K562 (cell line): ENCODE data around the gene CEP43. TPM values are rescaled to one million over a fixed set of nuclear protein-coding genes. Genes with fewer than 3 reads are reported as not detected.

ENCODE experiments used
- ATAC-seq: fragments of 200-7000 bp; cut with Tn5 transposase; 3 replicates; pipeline ENCODE4 v1.9.1; 2020; ENCODE audit warnings: moderate library complexity
- Bru-seq: library from RNA; stranded (reverse); fragments of 400-500 nt; gene quantifications from one replicate; lab custom pipeline; 2021; lab: Mats Ljungman, UMichigan
- BruChase-seq, 2 experiments: library from RNA; stranded (reverse); fragments of 400-500 nt; gene quantifications; one replicate each; lab custom pipeline; 2021; lab: Mats Ljungman, UMichigan
- BruUV-seq: library from RNA; stranded (reverse); fragments of 400-500 nt; replicated peaks from 2 replicates; lab custom pipeline; 2021; lab: Mats Ljungman, UMichigan
- CTCF ChIA-PET: fragments of 300-600 bp; formaldehyde crosslinking; extraction: SDS; loops from one replicate; lab custom pipeline; 2021; ENCODE audit warnings: low intra/inter-chr PET ratio; lab: Yijun Ruan, JAX
- POLR2A ChIA-PET: fragments of 300-600, 350-650 bp; sonication (Branson Sonifier 250); formaldehyde crosslinking; extraction: SDS; loops from one replicate; lab custom pipeline; 2021; ENCODE audit warnings: antibody characterized with exemption, inconsistent platforms; lab: Yijun Ruan, JAX
- DNase-seq, 4 experiments: peaks; one replicate each; pipeline versions ENCODE4 v3.0.0 to v3.0.0-alpha.2; 2011 to 2018; ENCODE audit warnings: low spot score in 3 of 4, mixed read lengths in 3 of 4; ENCODE audit errors: extremely low read depth in 1 of 4
- FAIRE-seq: peaks from 2 replicates; lab custom pipeline; 2011; peaks lifted over from hg19 to GRCh38; lab: Jason Lieb, UNC
- H2AFZ ChIP-seq: 2 replicates; pipeline ENCODE4 v1.6.0; 2011; ENCODE audit warnings: low read depth, low read length, control low read depth, inconsistent platforms
- H3K27ac ChIP-seq: fragments of 200-600 bp; 3 replicates; pipeline ENCODE4 v1.8.0; 2011; ENCODE audit warnings: low read depth, mild to moderate bottlenecking, control low read depth, inconsistent platforms, low read length, moderate library complexity, mixed read lengths; ENCODE audit errors: extremely low read depth
- H3K27me3 ChIP-seq, 2 experiments: fragments of 300-600 bp in 1 of 2; 2 replicates in 1 of 2; 3 replicates in 1 of 2; pipeline versions ENCODE4 v1.6.0 to v1.8.0; 2011; ENCODE audit warnings: inconsistent platforms in 2 of 2, low read length in 2 of 2, mild to moderate bottlenecking in 1 of 2, mixed read lengths in 1 of 2, moderate library complexity in 1 of 2; ENCODE audit not compliant: control insufficient read depth in 2 of 2, insufficient read depth in 2 of 2
- H3K36me3 ChIP-seq: fragments of 300-600 bp; 3 replicates; pipeline ENCODE4 v1.8.0; 2011; ENCODE audit warnings: mild to moderate bottlenecking, low read length, inconsistent platforms; ENCODE audit not compliant: control insufficient read depth, insufficient read depth
- H3K4me1 ChIP-seq, 2 experiments: fragments of 200-600 bp in 1 of 2; replicated peaks in 1 of 2; 2 replicates in 1 of 2; 3 replicates in 1 of 2; pipeline versions ENCODE4 v1.5.1 to v1.8.0; 2011; ENCODE audit warnings: inconsistent platforms in 2 of 2, low read length in 2 of 2, mild to moderate bottlenecking in 1 of 2, mixed read lengths in 1 of 2, moderate library complexity in 1 of 2; ENCODE audit not compliant: control insufficient read depth in 2 of 2, insufficient read depth in 2 of 2
- H3K4me2 ChIP-seq: 2 replicates; pipeline ENCODE4 v1.6.1; 2011; ENCODE audit warnings: low read length, control low read depth, inconsistent platforms, mixed read lengths; ENCODE audit not compliant: insufficient read depth
- H3K4me3 ChIP-seq: fragments of 200-600 bp; sonication (generic), shearing (Covaris generic); 2 replicates; pipeline ENCODE4 v1.5.1; 2016; ENCODE audit warnings: control low read depth, inconsistent platforms
- H3K79me2 ChIP-seq: fragments of 200-600 bp; 3 replicates; pipeline ENCODE4 v1.8.0; 2011; ENCODE audit warnings: low read length, inconsistent platforms; ENCODE audit not compliant: control insufficient read depth, insufficient read depth
- H3K9ac ChIP-seq, 2 experiments: 2 replicates each; pipeline versions ENCODE4 v1.6.0 to v1.6.1; 2011; ENCODE audit warnings: low read depth in 2 of 2, low read length in 2 of 2, control low read depth in 1 of 2, inconsistent platforms in 1 of 2, mild to moderate bottlenecking in 1 of 2, mixed read lengths in 1 of 2; ENCODE audit not compliant: insufficient read depth in 1 of 2
- H3K9me1 ChIP-seq: one replicate; pipeline ENCODE4 v1.6.0; 2011; ENCODE audit warnings: inconsistent platforms, mild to moderate bottlenecking, low read length, moderate library complexity; ENCODE audit not compliant: control insufficient read depth, insufficient read depth
- H3K9me3 ChIP-seq: replicated peaks from 2 replicates; pipeline ENCODE4 v1.5.1; 2011; ENCODE audit warnings: low read depth, low read length, inconsistent platforms; ENCODE audit not compliant: control insufficient read depth, insufficient read depth
- H4K20me1 ChIP-seq: replicated peaks from 2 replicates; pipeline ENCODE4 v1.6.1; 2011; ENCODE audit warnings: low read length, inconsistent platforms, mixed read lengths; ENCODE audit not compliant: control insufficient read depth, insufficient read depth
- E2F1 ChIP-seq: sonication (generic); formaldehyde crosslinking; IDR thresholded peaks from 2 replicates; pipeline ENCODE4 v1.8.1; 2023; ENCODE audit warnings: mild to moderate bottlenecking, missing genetic modification reagents, moderate library complexity
- HLTF ChIP-seq: fragments of 450-650 bp; IDR thresholded peaks from 2 replicates; pipeline ENCODE4 v1.6.1; 2016
- PHF8 ChIP-seq: fragments of 200-600 bp; sonication (generic); IDR thresholded peaks from 2 replicates; pipeline ENCODE4 v1.6.1; 2012; ENCODE audit warnings: mixed run types, mild to moderate bottlenecking, inconsistent platforms, low read length, moderate library complexity, borderline replicate concordance
- WGBS: fragments of 100-300 bp; shearing (Covaris generic); methylation state at CpG from one replicate; pipeline ENCODE4 v1.1.6; 2016; ENCODE audit warnings: low coverage, mixed read lengths; ENCODE audit not compliant: insufficient coverage; ENCODE audit errors: missing lambda C conversion rate; 5-methylcytosine and 5-hydroxymethylcytosine counted together
- in situ Hi-C: fragments of 300-500 bp; cut with MboI; formaldehyde crosslinking; loops from 4 replicates; pipeline ENCODE4 v1.15.0; 2018; ENCODE audit warnings: inconsistent platforms, mixed read lengths
- intact Hi-C: fragments of 100-400 bp; cut with micrococcal nuclease; formaldehyde crosslinking; loops from 2 replicates; pipeline ENCODE4 v1.14.2; 2022
- long read RNA-seq, 3 experiments: library from polyadenylated mRNA in 2 of 3; library from RNA in 1 of 3; unstranded in 2 of 3; stranded (forward) in 1 of 3; transcript quantifications; one replicate each; pipeline ENCODE4 v2.0.0, GENCODE V29; 2019 to 2022
- polyA minus RNA-seq, 3 experiments: library from RNA; depleted of rRNA, polyadenylated mRNA; stranded (reverse); fragments of >200 nt; gene quantifications; 2 replicates each; pipeline ENCODE4 v1.2.3, GENCODE V29; 2011
- polyA plus RNA-seq, 8 experiments: library from polyadenylated mRNA; depleted of rRNA in 4 of 8; stranded (reverse) in 5 of 8; unstranded in 3 of 8; fragments of >200 nt; fragmentation: Nextera tagmentation in 2 of 8; fragmentation: Illumina TruSeq in 1 of 8; extraction: Ambion mirVana in 2 of 8; extraction: Trizol in 1 of 8; gene quantifications; 2 replicates each; pipeline versions ENCODE4 v1.2.1 to v1.2.3, GENCODE V29; 2011 to 2014; ENCODE audit warnings: inconsistent platforms in 1 of 8, missing spikeins in 1 of 8
- total RNA-seq, 7 experiments: library from RNA; depleted of rRNA in 6 of 7; stranded (reverse); fragments of >200 nt in 6 of 7; fragmentation: Illumina TruSeq in 2 of 7; extraction: Trizol in 2 of 7; gene quantifications; 2 replicates each; pipeline versions ENCODE4 v1.2.1 to v1.2.3, GENCODE V29; 2011 to 2021; ENCODE audit warnings: low replicate concordance in 1 of 7
- TF ChIP-seq, protein P1 (sequence below): sonication (generic); formaldehyde crosslinking; IDR thresholded peaks from 2 replicates; pipeline ENCODE4 v1.8.0; 2022; ENCODE audit warnings: missing genetic modification reagents, mild to moderate bottlenecking, borderline replicate concordance

The CEP43 gene, protein sequence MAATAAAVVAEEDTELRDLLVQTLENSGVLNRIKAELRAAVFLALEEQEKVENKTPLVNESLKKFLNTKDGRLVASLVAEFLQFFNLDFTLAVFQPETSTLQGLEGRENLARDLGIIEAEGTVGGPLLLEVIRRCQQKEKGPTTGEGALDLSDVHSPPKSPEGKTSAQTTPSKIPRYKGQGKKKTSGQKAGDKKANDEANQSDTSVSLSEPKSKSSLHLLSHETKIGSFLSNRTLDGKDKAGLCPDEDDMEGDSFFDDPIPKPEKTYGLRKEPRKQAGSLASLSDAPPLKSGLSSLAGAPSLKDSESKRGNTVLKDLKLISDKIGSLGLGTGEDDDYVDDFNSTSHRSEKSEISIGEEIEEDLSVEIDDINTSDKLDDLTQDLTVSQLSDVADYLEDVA
- 34.2 and 114 TPM in 2 replicates for total RNA-seq (2011; cell fraction: chromatin; rRNA removed; ENCODE audit: low replicate concordance)
- 16.7 and 17.3 TPM in 2 replicates for total RNA-seq (2011; cell fraction: nucleolus; rRNA removed)
- 37.0 and 57.8 TPM in 2 replicates for total RNA-seq (2011; cell fraction: nucleoplasm; rRNA removed)
- total RNA-seq (2014; rRNA removed) (42.2 and 43.3 TPM in 2 replicates), total RNA-seq (2014; rRNA removed; fragmentation: Illumina TruSeq; extraction: Trizol) (53.8 and 57.2 TPM in 2 replicates), total RNA-seq (2015; rRNA removed; fragmentation: Illumina TruSeq; extraction: Trizol) (47.8 and 53.8 TPM in 2 replicates), total RNA-seq (2021) (31.4 and 36.5 TPM in 2 replicates), polyA plus RNA-seq (2011; rRNA removed) (47.4 and 55.7 TPM in 2 replicates), polyA plus RNA-seq (2014; fragmentation: Illumina TruSeq; extraction: Trizol) (41.0 and 52.1 TPM in 2 replicates), polyA plus RNA-seq (2014; fragmentation: Nextera tagmentation; extraction: Ambion mirVana) (10 to 100 TPM; 15.2 to 19.3 TPM), polyA plus RNA-seq (2014; rRNA removed) (47.4 and 52.7 TPM in 2 replicates), polyA minus RNA-seq (2011; rRNA and poly(A)+ RNA removed) (58.5 and 58.8 TPM in 2 replicates), Bru-seq, nascent RNA (percentile 72 among the genes with signal in this experiment), BruChase-seq, experiment 1, labeled RNA remaining after a 2-hour chase (percentile 87 among the genes with signal in this experiment), BruChase-seq, experiment 2, labeled RNA remaining after a 6-hour chase (percentile 89 among the genes with signal in this experiment)
- 8.0 and 16.6 TPM in 2 replicates for polyA plus RNA-seq (2011; cell fraction: cytosol; rRNA removed)
- 45.3 and 63.2 TPM in 2 replicates for polyA plus RNA-seq (2011; cell fraction: nucleus; rRNA removed)
- polyA plus RNA-seq (2012), result 20.9 and 24.4 TPM in 2 replicates
- 13.8 and 20.2 TPM in 2 replicates for polyA minus RNA-seq (2011; cell fraction: cytosol; rRNA and poly(A)+ RNA removed)
- polyA minus RNA-seq (2011; cell fraction: nucleus; rRNA and poly(A)+ RNA removed), result 23.6 and 45.0 TPM in 2 replicates
- long read RNA-seq, experiment 1, full-length matches to known transcripts, result 177 of 250 reads
- long read RNA-seq, experiment 1, partial matches to known transcripts, result 35 of 250 reads
- long read RNA-seq, experiment 1, other reads (novel, unspliced or antisense), result 38 of 250 reads
- long read RNA-seq, experiment 2, full-length matches to known transcripts, result 8 of 15 reads
- long read RNA-seq, experiment 2, partial matches to known transcripts, result 2 of 15 reads
- long read RNA-seq, experiment 2, other reads (novel, unspliced or antisense), result 5 of 15 reads
- long read RNA-seq, experiment 3, full-length matches to known transcripts, result 50 of 69 reads
- long read RNA-seq, experiment 3, partial matches to known transcripts, result 7 of 69 reads
- long read RNA-seq, experiment 3, other reads (novel, unspliced or antisense), result 12 of 69 reads

DNA sequence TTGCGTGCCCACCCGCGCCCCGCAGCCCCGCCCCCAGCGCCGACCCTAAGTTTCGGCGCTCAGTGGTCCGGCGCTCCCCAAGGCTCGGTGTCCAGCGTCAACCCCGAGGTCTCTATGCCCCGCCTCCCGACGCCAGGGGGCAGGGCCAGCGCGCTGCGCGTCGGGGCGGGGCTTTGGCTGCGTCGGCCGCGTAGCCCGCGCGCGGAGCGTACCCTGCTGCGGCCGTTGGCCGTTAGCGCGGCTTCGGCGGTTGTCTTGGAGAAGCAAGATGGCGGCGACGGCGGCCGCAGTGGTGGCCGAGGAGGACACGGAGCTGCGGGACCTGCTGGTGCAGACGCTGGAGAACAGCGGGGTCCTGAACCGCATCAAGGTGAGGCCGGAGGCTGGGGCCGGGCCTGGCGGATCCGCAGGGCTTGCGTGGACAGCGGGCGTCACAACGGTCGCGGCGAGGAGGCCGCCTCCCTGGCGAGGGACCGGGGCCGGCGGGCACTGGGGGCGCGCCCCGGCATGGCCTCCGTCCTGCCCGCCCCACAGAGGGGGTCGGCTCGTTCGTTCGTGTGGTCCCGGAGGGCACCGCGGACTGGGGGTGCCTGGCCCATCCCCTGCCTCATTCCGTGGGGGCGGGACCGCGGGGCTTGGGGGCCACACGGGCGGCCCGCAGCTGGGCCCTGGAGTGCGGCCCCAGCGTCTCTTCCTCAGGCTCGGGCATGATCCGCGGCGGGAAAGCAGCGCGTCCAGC, at the start of gene CEP43:
Gene CEP43, plus strand, starts transcription at position 253 of the 739 bp plus-strand sequence. Its CDS starts 16 bp downstream, at position 269.
- ATAC-seq (peak; percentile 93), DNase-seq (peak; percentile 98), FAIRE-seq (peak; percentile 86)
- H3K27ac ChIP-seq, result peak within 1 kb of the TSS; percentile 87
- intact Hi-C loops (loop anchor here (2.0 to 5.0 kb wide), 3 partner anchors 43 to 143 kb away; partner anchors contain the start of gene RNASET2), in situ Hi-C loops (no loop called here)
- H3K9me1 ChIP-seq, result no peaks in the 10 kb centered on the region
- BruUV-seq, result no TSS peak
- H3K27me3 ChIP-seq, result no peaks in the 10 kb centered on the region
- peaks cover 68% of the 10 kb centered on the region for H3K36me3 ChIP-seq
- ChIA-PET CTCF (no interaction called here), POLR2A (interaction anchor here (0.6 to 2.5 kb wide), 7 partner anchors 11 to 81 kb away, joined by 3 to 8 read pairs (median 3); partner anchors contain the start of gene RNASET2)
- peak within 1 kb of the TSS; percentile 85 for H3K4me2 ChIP-seq
- H3K9me3 ChIP-seq, result no peaks in the 10 kb centered on the region
- H2AFZ ChIP-seq, result peak within 1 kb of the TSS; percentile 96
- H3K9ac ChIP-seq, result peak within 1 kb of the TSS; percentile 82 to 98
- under 1% methylated on average over 70 of the region's 93 CpGs for WGBS
- H3K4me1 ChIP-seq, result peaks cover 20 to 30% of the 10 kb centered on the region in 2 experiments; a peak in 4 of 5 replicates
- peak within 1 kb of the TSS; percentile 95 for H3K4me3 ChIP-seq
- peaks cover 6% of the 10 kb centered on the region for H4K20me1 ChIP-seq
- H3K79me2 ChIP-seq, result peaks cover 94% of the 10 kb centered on the region
- TF ChIP-seq, protein P1, sequence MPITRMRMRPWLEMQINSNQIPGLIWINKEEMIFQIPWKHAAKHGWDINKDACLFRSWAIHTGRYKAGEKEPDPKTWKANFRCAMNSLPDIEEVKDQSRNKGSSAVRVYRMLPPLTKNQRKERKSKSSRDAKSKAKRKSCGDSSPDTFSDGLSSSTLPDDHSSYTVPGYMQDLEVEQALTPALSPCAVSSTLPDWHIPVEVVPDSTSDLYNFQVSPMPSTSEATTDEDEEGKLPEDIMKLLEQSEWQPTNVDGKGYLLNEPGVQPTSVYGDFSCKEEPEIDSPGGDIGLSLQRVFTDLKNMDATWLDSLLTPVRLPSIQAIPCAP, result no peak
- TF ChIP-seq PHF8 (peak; percentile 83), HLTF (no peak), E2F1 (peak; percentile 44; the same call in 1 of the 2 replicates)
